Cardiac muscle cell (in vitro differentiated cells and primary cell): ENCODE measurements around the gene EPS15. TPM values are rescaled to one million over a fixed set of nuclear protein-coding genes. Genes with fewer than 3 reads are reported as not detected.

Source experiments
- DNase-seq, 2 donors: peaks; one replicate each; pipeline versions ENCODE4 v3.0.0 to v3.0.0-alpha.2; 2010 to 2017; ENCODE audit warnings: low read depth in 1 of 2, low spot score in 1 of 2
- H3K27ac ChIP-seq: fragments of 200-600 bp; sonication (generic); 2 replicates; pipeline ENCODE4 v1.5.1; 2016
- H3K27me3 ChIP-seq: fragments of 200-600 bp; sonication (generic); 2 replicates; pipeline ENCODE4 v1.6.0; 2016; ENCODE audit warnings: control low read depth
- H3K36me3 ChIP-seq: fragments of 200-600 bp; sonication (generic); 2 replicates; pipeline ENCODE4 v1.5.1; 2016; ENCODE audit warnings: control low read depth
- H3K4me1 ChIP-seq: fragments of 200-600 bp; sonication (generic); 2 replicates; pipeline ENCODE4 v1.8.1; 2017; ENCODE audit warnings: low read depth, mild to moderate bottlenecking, mixed run types
- H3K4me3 ChIP-seq: fragments of 200-600 bp; sonication (generic); 2 replicates; pipeline ENCODE4 v1.5.1; 2016; ENCODE audit warnings: mild to moderate bottlenecking
- H3K9me3 ChIP-seq: fragments of 200-600 bp; sonication (generic); 2 replicates; pipeline ENCODE4 v1.5.1; 2017; ENCODE audit warnings: low read depth, mild to moderate bottlenecking, control low read depth
- polyA plus RNA-seq: library from polyadenylated mRNA; unstranded; fragments of >200 nt; fragmentation: Nextera tagmentation; extraction: Ambion mirVana; gene quantifications from 2 replicates; pipeline ENCODE4 v1.2.1, GENCODE V29; 2016
- total RNA-seq: library from RNA; depleted of rRNA; stranded (reverse); fragments of >200 nt; gene quantifications from 2 replicates; pipeline ENCODE4 v1.2.3, GENCODE V29; 2016
- TF ChIP-seq, protein P1 (sequence below): IDR thresholded peaks from 2 replicates; pipeline ENCODE4 v1.5.1; 2012; ENCODE audit warnings: low read depth, mild to moderate bottlenecking, low read length

The EPS15 gene
- total and polyA plus RNA-seq, 2 experiments from 2014 or later = 34.1 to 110 TPM

DNA sequence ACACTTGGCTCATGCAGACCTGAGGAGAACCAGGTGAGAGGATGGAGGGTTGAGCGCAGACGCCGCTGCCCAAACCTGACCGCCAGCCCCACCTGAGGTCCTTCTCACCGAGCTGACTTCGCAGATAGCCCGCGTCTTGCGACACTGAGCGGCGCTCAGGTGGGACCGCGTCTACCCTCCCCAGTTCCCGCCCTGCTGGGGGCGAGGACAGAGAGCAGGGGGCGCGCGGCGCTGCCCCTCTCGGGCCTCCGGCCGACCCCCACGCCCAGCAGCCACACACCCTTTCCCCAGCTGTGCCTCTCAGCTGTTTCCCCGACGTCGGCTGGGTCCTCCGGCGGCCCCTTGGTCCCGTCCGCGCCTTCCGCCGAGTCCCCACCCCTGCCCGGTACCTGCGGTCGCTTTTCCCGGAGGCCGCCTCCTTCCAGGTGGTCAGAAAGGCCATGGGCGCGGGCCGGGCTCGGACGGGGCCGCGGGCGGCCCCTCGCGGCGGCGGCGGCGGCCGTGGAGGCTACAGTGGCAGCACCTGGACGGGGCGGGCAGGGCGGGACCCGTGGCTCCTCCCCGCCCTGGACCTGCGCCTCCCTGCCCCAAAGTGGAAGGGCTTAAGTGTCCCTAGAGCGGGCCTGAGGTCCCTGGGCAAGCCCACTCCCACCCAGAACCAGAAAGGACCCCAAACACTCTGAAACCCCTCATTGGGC lies 174.3 kb downstream of the EPS15 start:
- peaks cover 7% of the 10 kb centered on the region for H3K4me1 ChIP-seq
- peak in 1 of 2 donors; percentile 46 for DNase-seq
- peak overlapping the region; percentile 20 for H3K4me3 ChIP-seq
- H3K36me3 ChIP-seq = no peaks in the 10 kb centered on the region
- peaks cover 36% of the 10 kb centered on the region for H3K27me3 ChIP-seq
- H3K27ac ChIP-seq = no peak overlapping the region
- H3K9me3 ChIP-seq = no peaks in the 10 kb centered on the region
- TF ChIP-seq, protein P1, sequence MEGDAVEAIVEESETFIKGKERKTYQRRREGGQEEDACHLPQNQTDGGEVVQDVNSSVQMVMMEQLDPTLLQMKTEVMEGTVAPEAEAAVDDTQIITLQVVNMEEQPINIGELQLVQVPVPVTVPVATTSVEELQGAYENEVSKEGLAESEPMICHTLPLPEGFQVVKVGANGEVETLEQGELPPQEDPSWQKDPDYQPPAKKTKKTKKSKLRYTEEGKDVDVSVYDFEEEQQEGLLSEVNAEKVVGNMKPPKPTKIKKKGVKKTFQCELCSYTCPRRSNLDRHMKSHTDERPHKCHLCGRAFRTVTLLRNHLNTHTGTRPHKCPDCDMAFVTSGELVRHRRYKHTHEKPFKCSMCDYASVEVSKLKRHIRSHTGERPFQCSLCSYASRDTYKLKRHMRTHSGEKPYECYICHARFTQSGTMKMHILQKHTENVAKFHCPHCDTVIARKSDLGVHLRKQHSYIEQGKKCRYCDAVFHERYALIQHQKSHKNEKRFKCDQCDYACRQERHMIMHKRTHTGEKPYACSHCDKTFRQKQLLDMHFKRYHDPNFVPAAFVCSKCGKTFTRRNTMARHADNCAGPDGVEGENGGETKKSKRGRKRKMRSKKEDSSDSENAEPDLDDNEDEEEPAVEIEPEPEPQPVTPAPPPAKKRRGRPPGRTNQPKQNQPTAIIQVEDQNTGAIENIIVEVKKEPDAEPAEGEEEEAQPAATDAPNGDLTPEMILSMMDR = no peak

DNA sequence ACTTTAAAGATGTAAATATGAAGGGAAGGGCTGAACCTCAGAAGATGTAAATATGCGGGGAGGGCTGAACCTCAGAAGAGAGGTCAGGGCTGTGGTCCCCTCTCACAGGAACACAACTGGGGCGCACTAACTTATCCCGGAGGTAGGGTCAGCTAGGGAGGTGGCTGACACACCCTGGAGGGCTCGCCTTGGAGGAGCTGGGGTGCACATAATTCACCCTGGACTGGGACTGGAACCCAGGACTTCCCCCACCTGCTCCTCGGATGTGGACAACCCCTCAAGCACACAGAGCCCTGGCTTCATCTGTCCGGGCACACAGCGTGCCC lies 174.8 kb downstream of the EPS15 start:
- Histone ChIP-seq H3K4me3 (no peak overlapping the region), H3K36me3 (no peaks in the 10 kb centered on the region), H3K27me3 (peaks cover 36% of the 10 kb centered on the region), H3K9me3 (no peaks in the 10 kb centered on the region), H3K27ac (no peak overlapping the region), H3K4me1 (peaks cover 7% of the 10 kb centered on the region)
- TF ChIP-seq, protein P1 = no peak
- DNase-seq = no peak

DNA sequence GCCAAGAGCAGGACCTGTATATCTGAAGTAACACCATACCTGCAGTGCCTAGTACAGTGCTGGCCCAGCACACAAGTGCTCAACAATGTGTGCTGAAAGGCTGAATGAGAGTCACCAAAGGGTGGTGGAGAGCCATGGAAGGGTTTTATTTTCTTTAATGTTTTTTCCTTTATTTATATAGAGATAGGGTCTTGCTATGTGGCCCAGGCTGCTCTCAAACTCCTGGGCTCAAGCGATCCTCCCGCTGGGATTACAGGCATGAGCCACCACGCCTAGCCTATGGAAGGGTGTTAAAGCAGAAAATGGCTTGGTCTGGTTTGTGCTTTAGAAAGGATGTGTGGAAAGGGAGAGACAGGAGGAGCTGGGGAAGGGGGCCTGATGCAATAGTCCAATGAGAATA lies 175.4 kb downstream of the EPS15 start:
- H3K9me3 ChIP-seq = no peaks in the 10 kb centered on the region
- H3K27ac ChIP-seq = no peak overlapping the region
- TF ChIP-seq, protein P1 = no peak
- no peaks in the 10 kb centered on the region for H3K36me3 ChIP-seq
- H3K4me3 ChIP-seq = no peak overlapping the region
- peaks cover 36% of the 10 kb centered on the region for H3K27me3 ChIP-seq
- DNase-seq = no peak
- H3K4me1 ChIP-seq = peaks cover 7% of the 10 kb centered on the region

DNA sequence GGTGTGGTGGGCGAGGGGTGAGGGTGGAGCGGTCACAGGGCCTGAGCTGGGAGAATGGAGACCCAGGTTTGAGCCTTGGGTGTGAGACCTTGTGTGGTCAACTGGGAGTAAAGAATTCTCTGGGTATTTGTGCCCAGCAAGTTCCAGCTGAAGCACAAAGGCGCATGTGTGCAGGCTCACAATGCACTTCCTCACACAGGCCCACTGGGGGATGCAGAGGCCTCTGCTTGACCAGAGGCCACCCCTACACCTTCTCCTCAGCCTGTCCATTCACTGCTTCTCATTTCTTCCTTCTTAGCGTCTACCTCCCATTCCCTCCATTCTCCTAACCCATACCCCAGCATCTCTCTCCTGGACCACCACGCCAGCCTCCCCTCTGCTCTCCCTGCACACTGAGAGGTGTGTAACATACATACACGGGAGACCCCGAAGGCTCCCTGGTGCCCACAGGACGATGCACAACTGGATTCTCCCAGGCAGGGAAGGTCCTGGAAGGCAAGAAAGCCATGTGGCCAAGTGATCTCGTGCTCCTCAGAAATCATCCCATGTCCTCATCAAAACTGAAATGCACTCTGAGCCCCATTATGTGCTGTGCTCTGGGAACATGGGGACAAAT lies 176.4 kb downstream of the EPS15 start:
- H3K4me3 ChIP-seq = no peak overlapping the region
- H3K36me3 ChIP-seq = no peaks in the 10 kb centered on the region
- DNase-seq = no peak
- peaks cover 7% of the 10 kb centered on the region for H3K4me1 ChIP-seq
- TF ChIP-seq, protein P1 = no peak
- H3K9me3 ChIP-seq = no peaks in the 10 kb centered on the region
- H3K27ac ChIP-seq = no peak overlapping the region
- peaks cover 36% of the 10 kb centered on the region for H3K27me3 ChIP-seq

DNA sequence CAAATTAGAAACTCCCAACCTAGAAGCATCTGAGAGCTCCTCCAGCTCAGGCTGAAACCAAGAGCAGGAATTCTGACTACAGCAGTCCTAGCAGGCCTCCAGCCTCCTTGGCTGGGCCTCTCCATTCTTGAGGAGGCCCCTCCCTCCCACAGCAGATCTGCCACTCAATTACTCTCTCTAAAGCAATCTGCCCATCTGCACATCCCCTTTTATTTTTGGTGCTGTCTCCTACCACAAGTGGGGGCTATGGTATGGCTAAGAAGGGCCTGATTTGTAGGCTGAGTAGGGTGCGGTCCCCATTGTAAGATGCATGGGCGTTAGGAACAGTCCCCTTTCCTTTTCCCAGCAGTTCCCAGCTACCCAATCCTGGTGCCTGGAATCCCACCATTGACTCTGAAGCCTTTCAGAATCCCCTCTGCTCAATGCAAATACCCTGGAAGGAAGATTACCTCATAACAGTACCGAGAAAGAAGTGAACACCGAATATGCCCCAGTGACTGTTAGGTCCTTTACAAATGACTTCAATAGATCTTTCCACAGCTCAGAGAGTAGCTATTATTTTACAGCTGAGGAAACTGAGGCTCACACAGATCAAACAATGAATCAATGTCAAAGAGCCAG lies 177.1 kb downstream of the EPS15 start:
- H3K36me3 ChIP-seq = no peaks in the 10 kb centered on the region
- peaks cover 7% of the 10 kb centered on the region for H3K4me1 ChIP-seq
- no peak overlapping the region for H3K27ac ChIP-seq
- no peak for DNase-seq
- H3K9me3 ChIP-seq = no peaks in the 10 kb centered on the region
- H3K27me3 ChIP-seq = peaks cover 36% of the 10 kb centered on the region
- TF ChIP-seq, protein P1 = no peak
- H3K4me3 ChIP-seq = no peak overlapping the region
